ENCODE measurements around the gene NHSL1.

NHSL1 gene

GRCh38 chr6:138529478-138529877 is 30.2 kb upstream of the NHSL1 start:
- DNase-seq (ENCODE audit: low spot score): no peak
- no peak for TF ChIP-seq CTCF (IDR thresholded peaks at IDR 0.05; ENCODE audit: extremely low read depth, missing control alignments)

DNA sequence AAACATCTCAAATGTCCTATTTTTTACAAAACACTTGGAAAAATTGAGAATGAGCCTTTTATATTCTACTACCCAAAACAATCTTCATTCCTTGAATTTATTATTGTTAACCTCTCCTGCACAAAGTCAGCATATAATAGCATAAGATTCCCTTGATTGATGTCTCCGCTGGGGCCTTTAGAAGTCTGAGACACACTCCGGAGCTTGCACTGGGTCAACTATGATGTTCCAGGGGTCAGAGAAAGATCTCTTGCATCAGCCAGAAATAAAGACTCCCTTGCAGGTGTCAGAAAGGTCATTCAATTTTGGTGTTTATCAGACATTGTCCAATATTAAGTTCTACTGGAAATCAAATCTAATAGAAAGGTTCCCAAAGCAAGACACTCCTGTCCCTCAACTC is 29.7 kb upstream of the NHSL1 start:
- DNase-seq (ENCODE audit: low spot score): no peak
- TF ChIP-seq CTCF (IDR thresholded peaks at IDR 0.05; ENCODE audit: extremely low read depth, missing control alignments): no peak

- DNase-seq (ENCODE audit: low spot score): no peak
Observed at GRCh38 chr6:138528137-138528536, 28.8 kb upstream of the NHSL1 start.

DNA sequence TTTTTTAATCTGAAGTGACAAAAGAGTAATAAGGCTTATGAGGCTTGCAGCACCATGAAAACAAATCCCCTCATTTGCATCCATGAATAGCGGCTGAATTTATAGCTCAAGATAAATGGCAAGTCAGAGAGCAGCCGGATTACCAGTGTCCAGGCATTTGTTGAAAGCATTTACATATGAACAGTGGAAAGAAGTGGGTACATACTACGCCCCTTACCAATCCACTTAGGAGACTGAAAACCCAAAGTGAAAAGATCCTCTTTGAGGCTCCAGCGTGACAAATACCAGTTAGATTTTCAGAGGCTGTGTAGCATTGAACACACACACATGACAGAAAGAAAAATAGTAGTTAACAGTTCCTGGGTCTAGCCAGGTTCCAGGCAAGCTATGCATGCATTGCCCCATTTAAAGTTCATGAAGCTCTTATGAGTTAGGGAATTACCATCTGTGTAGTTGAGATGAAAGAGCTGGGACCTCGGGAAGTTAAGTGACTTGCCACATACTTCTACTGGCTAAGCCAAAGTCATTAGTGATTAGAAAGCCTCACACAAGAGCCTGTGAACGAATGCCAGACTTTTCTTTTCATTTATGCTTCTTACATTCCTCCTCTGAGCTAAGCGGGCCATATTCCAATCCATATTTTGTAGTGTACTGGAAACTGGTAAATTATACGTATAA is 28.3 kb upstream of the NHSL1 start:
- no peak for DNase-seq (ENCODE audit: low spot score)
- no peak for TF ChIP-seq CTCF (IDR thresholded peaks at IDR 0.05; ENCODE audit: extremely low read depth, missing control alignments)

More at GRCh38 chr6:138528137-138528536, 28.8 kb upstream of the NHSL1 start:
- TF ChIP-seq CTCF (IDR thresholded peaks at IDR 0.05; ENCODE audit: extremely low read depth, missing control alignments): no peak

GRCh38 chr6:138526822-138527235 is 27.5 kb upstream of the NHSL1 start:
- TF ChIP-seq CTCF (IDR thresholded peaks at IDR 0.05; ENCODE audit: extremely low read depth, missing control alignments): no peak
- no peak for DNase-seq (ENCODE audit: low spot score)

GRCh38 chr6:138525355-138525754 is 26.1 kb upstream of the NHSL1 start:
- DNase-seq (ENCODE audit: low spot score): no peak
- no peak for TF ChIP-seq CTCF (IDR thresholded peaks at IDR 0.05; ENCODE audit: extremely low read depth, missing control alignments)

DNA sequence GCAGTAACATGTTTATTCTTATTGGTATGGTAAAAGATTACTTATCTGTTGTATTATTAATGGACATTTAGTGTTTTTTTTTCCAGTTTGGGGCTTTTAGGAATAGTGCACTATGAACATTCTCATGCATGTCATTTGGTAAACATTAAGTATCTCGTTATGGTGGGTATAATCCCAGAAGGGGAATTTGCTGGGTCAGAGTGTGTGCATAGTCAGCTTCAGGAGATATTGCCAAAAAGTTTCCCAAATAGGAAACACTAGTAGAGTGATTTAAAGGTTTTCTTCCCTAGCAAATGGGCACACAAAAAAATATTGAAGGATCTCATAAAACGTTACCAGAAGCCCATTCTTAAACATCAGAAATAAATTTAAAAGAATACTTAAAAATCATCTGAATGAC is 25.2 kb upstream of the NHSL1 start:
- DNase-seq (ENCODE audit: low spot score): no peak
- TF ChIP-seq CTCF (IDR thresholded peaks at IDR 0.05; ENCODE audit: extremely low read depth, missing control alignments): no peak
